Measurements from ENCODE around the gene ACOT11. TPM values are rescaled to one million over a fixed set of nuclear protein-coding genes. Genes with fewer than 3 reads are reported as not detected.

The ACOT11 gene
- total and polyA plus RNA-seq, 9 of the 15 experiments (the other 6 are each of a cell fraction or from before 2014, with no cell fraction given) = 0.04 to 1.2 (median 0.64) TPM; not detected in 2

DNA sequence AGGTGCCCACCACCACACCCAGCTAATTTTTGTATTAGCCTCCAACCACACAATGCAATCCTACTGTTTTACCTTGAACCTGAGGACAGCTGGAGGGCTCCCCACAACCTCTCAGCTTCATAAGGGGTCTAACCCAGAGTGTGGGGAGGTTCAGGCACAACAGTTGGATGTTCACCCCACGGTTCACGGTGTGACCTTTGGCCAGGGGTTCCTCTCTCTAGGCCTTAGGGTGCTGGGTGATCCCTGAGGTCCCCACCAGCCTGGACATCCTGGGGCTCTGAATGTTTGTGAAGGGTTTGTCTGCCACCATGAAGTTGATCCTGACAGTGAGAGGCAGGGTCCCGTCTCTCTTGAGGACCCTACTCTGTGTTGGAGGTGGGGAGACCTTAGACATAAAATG lies 3.9 kb downstream of the ACOT11 start (continued):
- TF ChIP-seq ZBTB43 (CRISPR knock-in tag; IDR thresholded peaks at IDR 0.05) = no peak
- TF ChIP-seq ESRRA (IDR thresholded peaks at IDR 0.05; ENCODE audit: borderline replicate concordance, low read depth) = no peak
- no peak for TF ChIP-seq TCF3 (CRISPR knock-in tag; IDR thresholded peaks at IDR 0.05)

- Histone ChIP-seq H3K27ac (ENCODE audit: extremely low read depth, low read depth, low read length) (no peak overlapping the region), H3K79me2 (ENCODE audit: control insufficient read depth, insufficient read depth, low read length) (no peaks in the 10 kb centered on the region), H2AFZ (ENCODE audit: low read depth, low read length) (no peak overlapping the region), H3K9me1 (ENCODE audit: control insufficient read depth, insufficient read depth, low read length) (no peaks in the 10 kb centered on the region), H3K9ac (ENCODE audit: insufficient read depth in 1 of 2, low read depth in 2 of 2, low read length in 2 of 2) (no peak overlapping the region), H3K4me2 (ENCODE audit: insufficient read depth, low read length) (no peak overlapping the region), H3K4me1 (replicated peaks in 1 of 2; ENCODE audit: control insufficient read depth in 2 of 2, insufficient read depth in 2 of 2, low read length in 2 of 2) (no peaks in the 10 kb centered on the region; a peak in 1 of 5 replicates), H3K9me3 (replicated peaks; ENCODE audit: control insufficient read depth, insufficient read depth, low read depth, low read length) (no peaks in the 10 kb centered on the region), H3K36me3 (ENCODE audit: control insufficient read depth, insufficient read depth, low read length) (no peaks in the 10 kb centered on the region), H4K20me1 (replicated peaks; ENCODE audit: control insufficient read depth, insufficient read depth, low read length) (0 out of 2 replicates have a peak, but pooled peaks cover 7% of the 10 kb centered on the region), H3K4me3 (no peak overlapping the region), H3K27me3 (ENCODE audit: control insufficient read depth in 2 of 2, insufficient read depth in 2 of 2, low read length in 2 of 2) (peaks cover 10 to 35% of the 10 kb centered on the region in 2 experiments; a peak in 4 of 5 replicates)
- in situ Hi-C loops (cut with MboI) = no loop called here
- 15% methylated on average over 7 of the region's 8 CpGs for WGBS (ENCODE audit: insufficient coverage, low coverage, missing lambda C conversion rate)
- intact Hi-C loops (cut with micrococcal nuclease) = no loop called here
- POLR2A ChIA-PET = interaction anchor here (0.6 to 1.0 kb wide), 2 partner anchors 17 to 147 kb away, joined by 3 read pairs; no protein-coding TSS in a partner anchor
- DNase-seq (ENCODE audit: extremely low read depth in 1 of 4, low spot score in 3 of 4) (no peak), ATAC-seq (no peak), FAIRE-seq (no peak)
- TF ChIP-seq ZNF121 (CRISPR knock-in tag; conservative IDR thresholded peaks at IDR 0.05) (peak; percentile 91), ZNF449 (CRISPR knock-in tag; IDR thresholded peaks at IDR 0.05) (no peak)
- CTCF ChIA-PET (ENCODE audit: low intra/inter-chr PET ratio) = no interaction called here
- BruUV-seq (replicated peaks) = no TSS peak
Observed at GRCh38 chr1:54553602-54554313, 5.7 kb downstream of the ACOT11 start.
